ENCODE results near the gene VSTM4. TPM values are rescaled to one million over a fixed set of nuclear protein-coding genes. Genes with fewer than 3 reads are reported as not detected.

The VSTM4 gene
- total RNA-seq, 2 donors from 2014 or later, result 0.25 to 0.38 TPM

DNA sequence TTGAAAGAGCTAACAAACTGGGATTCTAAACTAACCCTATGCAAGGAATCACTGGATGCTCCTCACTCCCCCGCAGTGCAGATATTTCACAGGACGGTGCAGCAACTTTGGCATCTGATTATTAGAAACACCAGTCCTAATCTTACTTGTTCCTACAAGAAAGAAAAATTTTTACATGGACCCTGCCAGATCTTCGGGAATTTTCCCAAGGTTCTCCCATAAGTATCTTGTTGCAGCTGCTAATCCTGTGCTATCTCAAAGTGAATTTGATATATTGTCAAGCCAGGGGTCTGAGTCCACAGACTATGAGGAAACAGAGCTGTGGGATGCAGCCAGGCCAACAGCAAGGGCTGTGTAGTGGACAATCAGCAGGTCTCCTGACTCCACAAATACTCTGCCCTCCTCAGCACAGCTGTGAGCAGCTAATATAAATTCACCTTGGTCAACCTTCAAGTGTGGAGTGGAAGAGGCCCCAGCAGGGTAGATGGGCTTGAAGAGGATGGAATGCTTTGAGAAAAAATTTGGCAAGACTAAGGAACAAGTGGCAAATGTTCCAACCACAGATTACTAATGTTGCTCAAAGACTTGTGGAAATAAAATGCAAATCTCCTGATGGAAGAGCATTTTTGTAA lies 25.6 kb downstream of the VSTM4 start:
- peaks cover 0 to 7% of the 10 kb centered on the region in 2 donors for H3K27me3 Mint-ChIP-seq
- ATAC-seq (no peak), DNase-seq (ENCODE audit: low spot score) (no peak)
- H3K4me3 Mint-ChIP-seq, result no peak overlapping the region
- no peaks in the 10 kb centered on the region for H3K4me1 Mint-ChIP-seq (ENCODE audit: low read depth in 2 of 2)
- H3K27ac Mint-ChIP-seq, result no peak overlapping the region
- H3K36me3 Mint-ChIP-seq, result peaks cover 11% of the 10 kb centered on the region
- H3K9me3 Mint-ChIP-seq, result peaks cover 12% of the 10 kb centered on the region

DNA sequence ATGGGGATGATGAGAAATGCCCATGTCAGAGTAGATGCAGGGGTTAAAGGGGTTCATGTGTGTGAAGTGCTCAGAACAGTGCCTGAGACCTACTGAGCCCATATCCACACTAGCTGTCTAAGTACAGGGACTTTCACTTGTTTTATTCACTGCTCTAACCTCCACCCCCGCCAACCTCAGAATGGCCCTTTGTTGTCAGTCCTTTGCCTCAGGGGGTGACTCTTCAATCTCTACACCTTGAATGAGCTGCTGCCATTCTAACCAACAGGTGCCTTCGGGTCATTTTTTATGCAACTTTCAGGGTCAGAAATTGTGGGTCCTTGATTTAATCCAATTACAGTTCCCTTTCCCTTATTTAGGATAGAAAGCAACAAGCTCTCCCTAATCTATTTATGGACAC lies 26.2 kb downstream of the VSTM4 start:
- no peak overlapping the region for H3K27ac Mint-ChIP-seq
- peaks cover 0 to 7% of the 10 kb centered on the region in 2 donors for H3K27me3 Mint-ChIP-seq
- H3K4me1 Mint-ChIP-seq (ENCODE audit: low read depth in 2 of 2), result no peaks in the 10 kb centered on the region
- peaks cover 12% of the 10 kb centered on the region for H3K9me3 Mint-ChIP-seq
- H3K36me3 Mint-ChIP-seq, result peaks cover 11% of the 10 kb centered on the region
- no peak overlapping the region for H3K4me3 Mint-ChIP-seq
- DNase-seq (ENCODE audit: low spot score), result no peak
- ATAC-seq, result no peak

DNA sequence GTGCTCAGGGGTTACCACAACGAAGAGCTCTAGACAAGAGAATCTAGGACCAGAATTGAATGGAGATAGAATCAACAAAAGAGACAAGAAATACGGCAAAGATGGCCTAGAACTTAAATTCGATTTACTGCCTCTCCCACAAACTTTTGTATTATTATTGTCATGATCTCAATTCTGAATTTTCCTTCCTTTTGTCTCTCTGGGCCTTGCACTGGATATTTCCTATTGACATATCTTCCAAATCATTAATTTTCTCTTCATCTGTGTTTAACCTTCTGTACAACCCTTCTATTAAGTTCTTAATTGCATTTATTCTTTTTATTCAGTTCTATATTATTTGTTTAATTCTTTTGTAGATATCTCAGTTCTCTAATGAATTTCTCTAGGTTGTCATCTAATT lies 28.4 kb downstream of the VSTM4 start:
- Mint-ChIP-seq H3K27me3 (peaks cover 3 to 7% of the 10 kb centered on the region in 2 donors), H3K9me3 (peaks cover 12% of the 10 kb centered on the region), H3K4me3 (no peak overlapping the region), H3K4me1 (ENCODE audit: low read depth in 2 of 2) (no peaks in the 10 kb centered on the region), H3K27ac (no peak overlapping the region), H3K36me3 (peaks cover 11% of the 10 kb centered on the region)
- ATAC-seq, result no peak
- no peak for DNase-seq (ENCODE audit: low spot score)

DNA sequence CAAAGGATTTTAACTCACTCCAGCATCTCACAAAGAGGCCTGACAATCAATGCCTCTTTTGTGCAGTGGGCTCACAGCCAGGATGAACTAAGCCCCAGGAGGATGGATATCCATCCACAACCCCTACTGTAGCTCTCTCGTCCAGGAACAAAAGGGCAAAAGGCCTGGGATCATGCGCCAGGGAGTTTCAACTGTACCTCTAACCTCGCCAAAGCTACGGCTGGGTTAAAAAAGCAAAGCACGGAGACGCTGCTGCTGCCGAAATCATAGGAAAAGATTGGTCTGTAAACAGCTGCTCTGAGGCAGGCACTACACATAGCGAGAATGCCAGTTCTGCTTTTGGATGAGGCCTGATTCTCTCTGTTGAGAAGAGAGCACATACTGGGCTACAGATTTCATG lies 32.1 kb downstream of the VSTM4 start:
- DNase-seq (ENCODE audit: low spot score) (no peak), ATAC-seq (no peak)
- Mint-ChIP-seq H3K4me1 (ENCODE audit: low read depth in 2 of 2) (peaks cover 5 to 6% of the 10 kb centered on the region in 2 donors), H3K9me3 (peaks cover 12% of the 10 kb centered on the region), H3K27ac (no peak overlapping the region), H3K4me3 (no peak overlapping the region), H3K27me3 (peaks cover 0 to 3% of the 10 kb centered on the region in 2 donors), H3K36me3 (peaks cover 11% of the 10 kb centered on the region)

DNA sequence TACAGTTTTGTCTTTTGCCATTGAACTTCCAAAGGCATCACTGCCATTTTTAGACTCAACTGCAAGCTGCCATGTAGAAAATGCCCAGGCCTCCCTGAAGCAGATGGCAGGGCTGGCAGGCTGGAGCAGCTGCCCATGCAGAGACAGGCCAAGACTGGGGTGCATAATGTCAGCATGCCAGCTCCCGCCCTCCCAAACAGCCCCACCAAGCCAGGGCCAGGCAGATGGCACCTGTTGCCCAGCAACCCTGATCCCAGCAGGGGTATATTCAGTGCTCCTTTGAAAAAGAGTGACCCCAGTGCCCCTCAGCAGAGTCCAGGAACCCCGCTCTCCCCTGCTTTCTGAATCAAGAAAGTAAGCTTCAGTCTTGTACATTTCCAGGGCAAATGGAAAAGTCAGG lies 32.6 kb downstream of the VSTM4 start:
- Mint-ChIP-seq H3K4me1 (ENCODE audit: low read depth in 2 of 2) (peaks cover 5 to 6% of the 10 kb centered on the region in 2 donors), H3K36me3 (peaks cover 11% of the 10 kb centered on the region), H3K9me3 (peaks cover 12% of the 10 kb centered on the region), H3K4me3 (no peak overlapping the region), H3K27ac (no peak overlapping the region), H3K27me3 (peaks cover 0 to 3% of the 10 kb centered on the region in 2 donors)
- ATAC-seq (no peak), DNase-seq (ENCODE audit: low spot score) (no peak)

DNA sequence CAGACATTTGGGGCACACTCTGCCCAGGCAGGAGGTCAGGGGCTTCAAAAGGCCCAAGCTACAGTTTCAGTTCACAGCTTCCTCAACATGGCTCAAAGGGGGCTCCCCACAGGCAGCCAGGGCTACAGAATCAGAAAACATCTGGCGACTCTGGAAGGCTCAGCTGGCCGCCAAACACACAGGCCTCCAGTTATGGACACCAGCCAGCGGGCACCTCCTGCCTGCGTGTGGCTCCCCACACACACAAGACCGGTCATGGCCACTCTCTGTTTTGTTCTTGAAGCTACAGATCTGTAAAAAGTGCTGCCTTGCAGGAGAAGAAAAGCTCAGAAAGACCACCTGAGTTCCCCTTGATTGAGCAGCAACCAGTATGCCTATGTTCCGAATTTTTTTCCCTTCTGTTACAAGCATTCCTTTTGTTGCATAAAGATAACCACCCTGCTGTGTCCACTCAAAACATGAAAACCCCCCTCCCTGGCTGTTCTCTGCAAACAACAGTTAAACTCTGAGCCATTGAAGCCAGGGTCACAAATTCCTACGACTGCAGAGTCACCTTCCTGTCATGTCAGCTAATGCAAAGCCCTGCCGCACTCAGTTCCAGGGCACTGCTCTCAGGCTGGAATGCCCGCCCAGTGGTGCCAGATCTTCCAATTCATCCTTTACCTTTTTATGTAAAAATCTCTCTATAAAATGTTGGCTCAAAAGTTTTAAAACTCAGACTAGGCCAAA lies 33.6 kb downstream of the VSTM4 start:
- peaks cover 8 to 13% of the 10 kb centered on the region in 2 donors for H3K4me1 Mint-ChIP-seq (ENCODE audit: low read depth in 2 of 2)
- DNase-seq (ENCODE audit: low spot score) (no peak), ATAC-seq (no peak)
- H3K27ac Mint-ChIP-seq, result no peak overlapping the region
- H3K27me3 Mint-ChIP-seq, result peaks cover 0 to 7% of the 10 kb centered on the region in 2 donors
- peaks cover 3% of the 10 kb centered on the region for H3K9me3 Mint-ChIP-seq
- H3K36me3 Mint-ChIP-seq, result peaks cover 4% of the 10 kb centered on the region
- no peak overlapping the region for H3K4me3 Mint-ChIP-seq

DNA sequence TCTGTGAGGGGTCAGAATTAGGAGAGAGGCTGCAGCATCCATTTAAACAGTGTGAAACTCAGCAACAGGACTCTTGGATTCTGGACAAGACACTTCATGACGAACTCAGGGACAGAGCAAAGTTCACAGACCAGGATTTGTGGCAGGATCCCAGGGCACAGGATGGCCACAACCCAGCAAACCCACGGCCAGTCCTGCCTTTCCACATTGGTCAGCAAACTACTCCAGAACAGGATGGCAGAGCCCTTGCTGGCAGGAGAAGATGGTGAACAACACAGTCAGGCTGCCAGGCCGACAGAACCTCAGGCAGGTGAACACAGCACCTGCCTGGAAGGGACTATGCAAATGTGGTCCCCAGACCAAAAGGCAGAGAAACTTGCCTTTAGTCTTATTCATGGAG lies 34.4 kb downstream of the VSTM4 start:
- Mint-ChIP-seq H3K27me3 (peaks cover 0 to 9% of the 10 kb centered on the region in 2 donors), H3K4me3 (no peak overlapping the region), H3K9me3 (no peaks in the 10 kb centered on the region), H3K27ac (no peak overlapping the region), H3K4me1 (ENCODE audit: low read depth in 2 of 2) (peaks cover 11 to 19% of the 10 kb centered on the region in 2 donors), H3K36me3 (no peaks in the 10 kb centered on the region)
- no peak for DNase-seq (ENCODE audit: low spot score)
- no peak for ATAC-seq

DNA sequence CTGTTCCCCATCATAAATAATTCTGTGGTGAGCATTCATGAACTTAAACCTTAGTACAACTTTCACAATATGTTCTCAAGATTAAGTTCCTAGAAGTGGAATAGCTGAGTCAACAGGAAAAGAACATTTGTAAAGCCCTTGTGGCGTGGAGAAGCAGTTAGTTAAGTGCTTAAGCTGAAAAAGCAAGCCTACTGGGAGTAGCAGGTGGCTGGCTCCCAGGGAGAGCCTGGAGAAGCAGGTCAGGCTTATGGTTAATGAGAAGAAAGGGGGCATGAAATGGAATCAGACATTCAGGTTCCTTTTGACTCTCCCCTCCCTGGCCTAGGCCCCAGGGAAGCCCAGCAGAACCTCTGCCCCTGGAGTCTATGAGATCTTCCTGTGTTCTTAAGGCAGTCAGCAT lies 35.3 kb downstream of the VSTM4 start:
- Mint-ChIP-seq H3K4me1 (ENCODE audit: low read depth in 2 of 2) (peaks cover 11 to 19% of the 10 kb centered on the region in 2 donors), H3K9me3 (no peaks in the 10 kb centered on the region), H3K27ac (peak overlapping the region; percentile 19 to 51), H3K27me3 (peaks cover 0 to 9% of the 10 kb centered on the region in 2 donors), H3K36me3 (no peaks in the 10 kb centered on the region), H3K4me3 (no peak overlapping the region)
- no peak for ATAC-seq
- DNase-seq (ENCODE audit: low spot score), result no peak

DNA sequence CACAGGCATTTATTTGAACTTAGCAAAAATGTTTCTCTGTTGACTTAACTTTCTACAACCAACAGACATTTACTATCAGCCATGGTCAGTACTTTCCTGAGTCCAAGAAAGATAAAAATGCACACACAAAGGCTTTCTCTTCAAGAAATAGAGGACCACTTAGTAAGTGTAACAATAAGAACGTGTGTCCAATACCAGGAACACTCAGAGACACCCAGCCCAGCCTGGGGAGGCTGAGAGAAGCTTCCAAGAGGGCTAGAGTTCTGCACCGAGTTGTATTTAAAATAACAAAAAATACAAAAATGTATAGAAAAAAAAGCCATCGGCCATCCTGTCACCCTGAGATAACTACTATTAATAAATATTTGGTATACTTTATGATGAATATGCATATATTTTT lies 35.8 kb downstream of the VSTM4 start:
- H3K36me3 Mint-ChIP-seq, result no peaks in the 10 kb centered on the region
- H3K9me3 Mint-ChIP-seq, result no peaks in the 10 kb centered on the region
- no peak overlapping the region for H3K27ac Mint-ChIP-seq
- no peak for ATAC-seq
- DNase-seq (ENCODE audit: low spot score), result no peak
- peaks cover 11 to 19% of the 10 kb centered on the region in 2 donors for H3K4me1 Mint-ChIP-seq (ENCODE audit: low read depth in 2 of 2)
- H3K4me3 Mint-ChIP-seq, result no peak overlapping the region
- H3K27me3 Mint-ChIP-seq, result peaks cover 0 to 9% of the 10 kb centered on the region in 2 donors

DNA sequence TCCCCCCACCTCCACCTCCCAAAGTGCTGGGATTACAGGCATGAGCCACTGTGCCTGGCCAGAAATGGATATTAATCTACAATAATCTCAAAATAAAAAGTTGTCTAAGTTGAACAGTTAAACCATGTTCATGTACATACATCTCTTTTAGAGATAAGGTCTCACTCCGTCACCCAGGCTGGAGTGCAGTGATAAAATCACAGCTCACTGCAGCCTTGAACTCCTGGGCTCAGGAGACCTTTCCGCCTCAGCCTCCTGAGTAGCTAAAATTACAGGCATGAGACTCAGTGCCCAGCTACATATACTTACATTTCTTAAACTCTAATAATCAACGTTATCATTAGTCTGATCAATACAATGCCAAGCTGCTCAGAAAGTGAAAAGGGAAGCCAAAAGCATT lies 36.2 kb downstream of the VSTM4 start:
- Mint-ChIP-seq H3K4me1 (ENCODE audit: low read depth in 2 of 2) (peaks cover 11 to 19% of the 10 kb centered on the region in 2 donors), H3K36me3 (no peaks in the 10 kb centered on the region), H3K4me3 (no peak overlapping the region), H3K27me3 (peaks cover 0 to 9% of the 10 kb centered on the region in 2 donors), H3K27ac (no peak overlapping the region), H3K9me3 (no peaks in the 10 kb centered on the region)
- DNase-seq (ENCODE audit: low spot score), result no peak
- ATAC-seq, result no peak

DNA sequence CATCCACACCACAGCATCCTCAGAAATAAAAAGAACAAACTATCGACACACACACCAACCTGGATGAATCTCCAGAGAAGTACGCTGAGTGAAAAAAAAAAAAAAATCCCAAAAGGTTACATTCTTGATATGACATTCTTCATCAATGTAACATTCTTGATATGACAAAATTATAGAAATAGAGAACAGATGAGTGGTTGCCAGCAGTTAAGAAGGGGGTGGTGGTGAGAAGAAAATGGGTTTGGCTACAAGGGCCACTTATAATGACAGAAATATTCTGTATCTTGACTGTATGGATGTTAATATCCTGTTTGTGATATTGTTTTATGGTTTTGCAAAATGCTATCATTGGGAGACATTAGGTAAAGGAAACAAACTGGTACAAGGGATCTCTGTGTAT lies 36.9 kb downstream of the VSTM4 start:
- Mint-ChIP-seq H3K9me3 (no peaks in the 10 kb centered on the region), H3K27me3 (peaks cover 0 to 7% of the 10 kb centered on the region in 2 donors), H3K27ac (no peak overlapping the region), H3K4me3 (no peak overlapping the region), H3K36me3 (no peaks in the 10 kb centered on the region), H3K4me1 (ENCODE audit: low read depth in 2 of 2) (peaks cover 11 to 19% of the 10 kb centered on the region in 2 donors)
- DNase-seq (ENCODE audit: low spot score) (no peak), ATAC-seq (peak in 1 of 2 donors; percentile 37)

DNA sequence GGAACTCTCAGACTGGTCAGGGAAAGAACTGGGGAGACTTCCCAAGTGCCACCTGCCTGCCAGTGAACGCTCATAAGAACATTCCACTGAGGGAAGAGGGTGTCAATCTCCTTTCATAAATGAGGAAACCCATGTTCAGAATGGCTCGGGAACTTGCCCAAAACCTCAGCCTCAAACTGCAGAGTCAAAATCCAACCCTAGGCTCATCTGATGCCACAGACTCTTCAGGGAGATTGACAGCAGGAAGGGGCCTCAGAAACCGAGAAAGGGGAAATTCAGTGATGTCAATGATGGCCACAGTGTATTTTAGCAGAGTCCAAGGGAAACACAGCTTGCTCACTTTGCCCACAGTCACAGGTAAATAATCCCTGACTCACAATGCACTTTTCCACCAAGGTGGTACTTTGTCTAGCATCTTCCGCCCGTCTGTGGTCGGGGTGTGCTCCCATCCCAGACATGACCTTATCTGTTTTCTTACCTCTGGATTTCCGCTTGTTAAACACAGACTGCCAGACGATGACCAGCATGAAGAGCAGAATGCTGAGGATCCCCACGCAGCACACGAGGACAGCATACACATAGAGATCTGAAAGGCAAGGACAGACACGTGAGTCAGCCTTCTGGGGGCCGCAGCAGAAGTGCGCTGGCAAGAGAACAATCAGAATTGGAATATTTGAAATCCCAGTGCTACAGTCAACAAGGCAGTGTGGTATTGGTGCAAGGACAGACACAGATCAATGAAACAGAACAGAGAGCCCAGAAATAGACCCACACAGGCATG lies 38.4 kb downstream of the VSTM4 start:
- DNase-seq (ENCODE audit: low spot score) (no peak), ATAC-seq (peak in 1 of 2 donors; percentile 41)
- peaks cover 15 to 19% of the 10 kb centered on the region in 2 donors for H3K4me1 Mint-ChIP-seq (ENCODE audit: low read depth in 2 of 2)
- H3K36me3 Mint-ChIP-seq, result no peaks in the 10 kb centered on the region
- peak overlapping the region; percentile 9 for H3K4me3 Mint-ChIP-seq
- H3K9me3 Mint-ChIP-seq, result no peaks in the 10 kb centered on the region
- H3K27ac Mint-ChIP-seq, result no peak overlapping the region
- H3K27me3 Mint-ChIP-seq, result peaks cover 0 to 7% of the 10 kb centered on the region in 2 donors

DNA sequence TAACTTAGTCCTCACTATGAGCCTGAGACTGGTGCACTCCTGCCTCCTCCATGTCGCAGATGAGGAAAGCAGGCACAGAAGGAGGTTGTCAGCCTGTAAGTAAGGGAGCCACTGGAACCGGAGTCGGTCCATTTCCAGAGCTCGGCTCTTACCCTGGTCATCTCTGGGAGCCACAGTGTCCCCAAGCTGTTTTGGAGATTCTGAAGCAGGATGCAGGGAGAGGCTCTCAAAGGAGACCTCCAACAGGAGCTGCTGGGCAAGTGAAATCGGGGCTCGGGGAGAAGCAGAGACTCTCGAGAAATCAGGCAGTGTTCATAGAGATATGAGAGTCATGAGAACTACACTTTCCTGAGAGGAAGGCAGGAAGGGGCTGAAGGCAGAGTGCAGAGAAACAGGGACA lies 39.0 kb downstream of the VSTM4 start:
- Mint-ChIP-seq H3K36me3 (no peaks in the 10 kb centered on the region), H3K4me3 (peak overlapping the region; percentile 9), H3K27ac (no peak overlapping the region), H3K9me3 (no peaks in the 10 kb centered on the region), H3K4me1 (ENCODE audit: low read depth in 2 of 2) (peaks cover 15 to 19% of the 10 kb centered on the region in 2 donors), H3K27me3 (peaks cover 0 to 7% of the 10 kb centered on the region in 2 donors)
- no peak for ATAC-seq
- no peak for DNase-seq (ENCODE audit: low spot score)

DNA sequence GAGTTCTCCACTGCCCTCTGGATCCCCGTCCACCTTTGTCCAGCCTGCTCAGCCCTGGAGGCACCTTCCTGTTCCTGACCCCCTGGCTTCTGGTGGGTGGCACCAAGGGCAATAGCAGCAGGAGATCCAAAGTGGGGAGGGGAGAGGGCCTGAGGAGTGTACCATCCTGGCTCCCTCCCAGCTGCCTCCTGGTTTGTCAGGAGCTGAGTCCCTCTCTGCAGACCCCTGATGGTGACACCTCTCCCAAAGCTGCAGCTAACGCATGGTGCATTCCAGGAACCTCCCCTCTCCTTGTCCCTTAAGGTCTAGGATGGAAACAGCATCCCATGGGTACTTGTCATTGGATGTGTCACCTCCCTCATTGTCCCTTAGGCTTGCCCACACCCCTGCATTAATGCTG lies 39.6 kb downstream of the VSTM4 start:
- Mint-ChIP-seq H3K27ac (no peak overlapping the region), H3K27me3 (peaks cover 0 to 7% of the 10 kb centered on the region in 2 donors), H3K9me3 (no peaks in the 10 kb centered on the region), H3K4me1 (ENCODE audit: low read depth in 2 of 2) (peaks cover 15 to 19% of the 10 kb centered on the region in 2 donors), H3K4me3 (no peak overlapping the region), H3K36me3 (no peaks in the 10 kb centered on the region)
- ATAC-seq (peak in 1 of 2 donors; percentile 6), DNase-seq (ENCODE audit: low spot score) (no peak)
